Thymus (tissue), 11 donors: ENCODE results near the gene LHPP. TPM values are rescaled to one million over a fixed set of nuclear protein-coding genes. Genes with fewer than 3 reads are reported as not detected.

Experiments used
- DNase-seq, 9 donors: peaks; one replicate each; pipeline ENCODE4 v3.0.0-alpha.2; 2013; ENCODE audit warnings: low spot score in 9 of 9, low read depth in 6 of 9, missing footprints in 1 of 9
- H3K27ac ChIP-seq, 2 donors: one replicate each; pipeline ENCODE4 v1.5.1; 2013; ENCODE audit warnings: control low read depth in 1 of 2, low read depth in 1 of 2, low read length in 1 of 2, mild to moderate bottlenecking in 1 of 2, moderate library complexity in 1 of 2
- H3K27me3 ChIP-seq, 2 donors: one replicate each; pipeline ENCODE4 v1.5.1; 2013; ENCODE audit warnings: low read length in 1 of 2; ENCODE audit not compliant: control insufficient read depth in 2 of 2, insufficient read depth in 1 of 2
- H3K36me3 ChIP-seq, 2 donors: one replicate each; pipeline ENCODE4 v1.5.1; 2013; ENCODE audit warnings: low read length in 1 of 2, mild to moderate bottlenecking in 1 of 2, moderate library complexity in 1 of 2; ENCODE audit not compliant: control insufficient read depth in 2 of 2, insufficient read depth in 2 of 2
- H3K4me1 ChIP-seq, 2 donors: one replicate each; pipeline ENCODE4 v1.5.1; 2013; ENCODE audit warnings: low read length in 2 of 2; ENCODE audit not compliant: control insufficient read depth in 2 of 2, insufficient read depth in 2 of 2
- H3K4me3 ChIP-seq, 2 donors: one replicate each; pipeline ENCODE4 v1.5.1; 2013; ENCODE audit warnings: low read length in 2 of 2, control low read depth in 1 of 2, mild to moderate bottlenecking in 1 of 2
- H3K9me3 ChIP-seq, 2 donors: one replicate each; pipeline ENCODE4 v1.5.1; 2013; ENCODE audit warnings: low read length in 1 of 2, mild to moderate bottlenecking in 1 of 2; ENCODE audit not compliant: control insufficient read depth in 2 of 2, insufficient read depth in 1 of 2
- WGBS: extraction: QIAGEN DNeasy Blood & Tissue Kit; methylation state at CpG from one replicate; pipeline ENCODE4 v1.1.7; 2013; 5-methylcytosine and 5-hydroxymethylcytosine counted together
- polyA plus RNA-seq: library from polyadenylated mRNA; stranded (reverse); fragments of 200-250 nt; gene quantifications from one replicate; pipeline ENCODE4 v1.2.3, GENCODE V29; 2013
- total RNA-seq: library from RNA; stranded (reverse); fragments of 120-200 nt; gene quantifications from one replicate; pipeline ENCODE4 v1.2.4, GENCODE V29; 2013
- donor health status: healthy.

LHPP gene
- total and polyA plus RNA-seq, 2 donors: 6.3 to 13.5 TPM

- no peaks in the 10 kb centered on the region for H3K9me3 ChIP-seq
- H3K4me1 ChIP-seq: peaks cover 0 to 25% of the 10 kb centered on the region in 2 donors
- H3K27me3 ChIP-seq: no peaks in the 10 kb centered on the region
- no peaks in the 10 kb centered on the region for H3K36me3 ChIP-seq
- 98% methylated on average over 20 of the region's 20 CpGs for WGBS
- no peak overlapping the region for H3K4me3 ChIP-seq
- H3K27ac ChIP-seq: no peak overlapping the region
- DNase-seq: no peak
Observed at GRCh38 chr10:124525751-124526600, 64.4 kb downstream of the LHPP start.

GRCh38 chr10:124526621-124527267 is 65.1 kb downstream of the LHPP start:
- no peak overlapping the region for H3K27ac ChIP-seq
- DNase-seq: no peak
- WGBS: 47% methylated on average over 17 of the region's 17 CpGs

GRCh38 chr10:124527874-124528395 is 66.3 kb downstream of the LHPP start:
- no peaks in the 10 kb centered on the region for H3K9me3 ChIP-seq
- 91% methylated on average over 11 of the region's 11 CpGs for WGBS
- H3K4me1 ChIP-seq: peaks cover 0 to 29% of the 10 kb centered on the region in 2 donors
- no peaks in the 10 kb centered on the region for H3K27me3 ChIP-seq
- no peak for DNase-seq
- H3K36me3 ChIP-seq: no peaks in the 10 kb centered on the region
- no peak overlapping the region for H3K27ac ChIP-seq
- no peak overlapping the region for H3K4me3 ChIP-seq

More at GRCh38 chr10:124526621-124527267, 65.1 kb downstream of the LHPP start:
- Histone ChIP-seq H3K4me1 (peaks cover 0 to 25% of the 10 kb centered on the region in 2 donors), H3K27me3 (no peaks in the 10 kb centered on the region), H3K4me3 (no peak overlapping the region), H3K36me3 (no peaks in the 10 kb centered on the region), H3K9me3 (no peaks in the 10 kb centered on the region)

GRCh38 chr10:124529661-124530214 is 68.1 kb downstream of the LHPP start:
- no peaks in the 10 kb centered on the region for H3K27me3 ChIP-seq
- no peak overlapping the region for H3K27ac ChIP-seq
- no peaks in the 10 kb centered on the region for H3K36me3 ChIP-seq
- no peak overlapping the region for H3K4me3 ChIP-seq
- no peaks in the 10 kb centered on the region for H3K9me3 ChIP-seq
- no peak for DNase-seq
- 72% methylated on average over 17 of the region's 17 CpGs for WGBS
- peaks cover 8 to 38% of the 10 kb centered on the region in 2 donors for H3K4me1 ChIP-seq

GRCh38 chr10:124530215-124530665 is 68.6 kb downstream of the LHPP start:
- no peak overlapping the region for H3K27ac ChIP-seq
- H3K9me3 ChIP-seq: no peaks in the 10 kb centered on the region
- H3K27me3 ChIP-seq: no peaks in the 10 kb centered on the region
- peaks cover 13 to 43% of the 10 kb centered on the region in 2 donors for H3K4me1 ChIP-seq
- peak; percentile 55 to 89 (median 81) for DNase-seq
- H3K4me3 ChIP-seq: no peak overlapping the region
- 16% methylated on average over 18 of the region's 18 CpGs for WGBS
- no peaks in the 10 kb centered on the region for H3K36me3 ChIP-seq

GRCh38 chr10:124530816-124531215 is 69.2 kb downstream of the LHPP start:
- H3K27ac ChIP-seq: no peak overlapping the region
- no peaks in the 10 kb centered on the region for H3K36me3 ChIP-seq
- no peak overlapping the region for H3K4me3 ChIP-seq
- peaks cover 18 to 48% of the 10 kb centered on the region in 2 donors for H3K4me1 ChIP-seq
- DNase-seq: no peak
- H3K9me3 ChIP-seq: no peaks in the 10 kb centered on the region
- 97% methylated on average over 9 of the region's 9 CpGs for WGBS
- no peaks in the 10 kb centered on the region for H3K27me3 ChIP-seq

- Histone ChIP-seq H3K4me1 (peaks cover 19 to 50% of the 10 kb centered on the region in 2 donors), H3K27me3 (no peaks in the 10 kb centered on the region), H3K4me3 (no peak overlapping the region), H3K36me3 (no peaks in the 10 kb centered on the region), H3K9me3 (no peaks in the 10 kb centered on the region), H3K27ac (no peak overlapping the region)
- peak in 1 of 9 donors; percentile 51 for DNase-seq
- WGBS: 86% methylated on average over 11 of the region's 11 CpGs
Observed at GRCh38 chr10:124532106-124532641, 70.6 kb downstream of the LHPP start.

- DNase-seq: no peak
- no peak overlapping the region for H3K27ac ChIP-seq
- no peak overlapping the region for H3K4me3 ChIP-seq
- no peaks in the 10 kb centered on the region for H3K36me3 ChIP-seq
- no peaks in the 10 kb centered on the region for H3K9me3 ChIP-seq
- H3K27me3 ChIP-seq: no peaks in the 10 kb centered on the region
- 83% methylated on average over 3 of the region's 3 CpGs for WGBS
- H3K4me1 ChIP-seq: peaks cover 19 to 53% of the 10 kb centered on the region in 2 donors
Observed at GRCh38 chr10:124532788-124533187, 71.2 kb downstream of the LHPP start.
